Measurements from ENCODE around the gene SPACDR. TPM values are rescaled to one million over a fixed set of nuclear protein-coding genes. Genes with fewer than 3 reads are reported as not detected.

The SPACDR gene
- total and polyA plus RNA-seq, 9 of the 15 experiments (the other 6 are each of a cell fraction or from before 2014, with no cell fraction given): 0.07 to 0.55 (median 0.14) TPM; not detected in 1

GRCh38 chr7:100510437-100511239 is 46.6 kb upstream of the SPACDR start (continued):
- no peak for TF ChIP-seq AFF1 (IDR thresholded peaks at IDR 0.05; ENCODE audit: low read depth in 1 of 2, partially characterized antibody in 2 of 2)
- TF ChIP-seq STAT6 (CRISPR knock-in tag; IDR thresholded peaks at IDR 0.05): no peak
- TF ChIP-seq ZNF311 (CRISPR knock-in tag; IDR thresholded peaks at IDR 0.05): no peak
- TF ChIP-seq USF1 (CRISPR knock-in tag; IDR thresholded peaks at IDR 0.05): no peak
- TF ChIP-seq E2F4 (CRISPR knock-in tag; IDR thresholded peaks at IDR 0.05; ENCODE audit: low read depth): no peak
- TF ChIP-seq THAP7 (CRISPR knock-in tag; IDR thresholded peaks at IDR 0.05): no peak
- no peak for TF ChIP-seq ZFP30 (CRISPR knock-in tag; IDR thresholded peaks at IDR 0.05; ENCODE audit: borderline replicate concordance)
- peak; percentile 75; the same call in 1 of the 2 replicates for TF ChIP-seq LARP7 (IDR thresholded peaks at IDR 0.05)
- TF ChIP-seq FOXK2 (conservative IDR thresholded peaks at IDR 0.05 in 1 of 2, IDR thresholded peaks at IDR 0.05 in 1 of 2; ENCODE audit: low read depth in 2 of 2): peak; percentile 25 to 36; a peak in 1 of 4 replicates
- no peak for TF ChIP-seq ZFX (CRISPR knock-in tag; IDR thresholded peaks at IDR 0.05)
- TF ChIP-seq ZNF217 (CRISPR knock-in tag; IDR thresholded peaks at IDR 0.05): no peak
- no peak for TF ChIP-seq ZNF146 (CRISPR knock-in tag; IDR thresholded peaks at IDR 0.05; ENCODE audit: unreplicated experiment)
- no peak for TF ChIP-seq ZNF740 (CRISPR knock-in tag; IDR thresholded peaks at IDR 0.05)
- no peak for TF ChIP-seq ZNF740 (tag; IDR thresholded peaks at IDR 0.05)

Measured in K562 (cell line).